IMR-90 (cell line): ENCODE data around the gene FSTL1. TPM values are rescaled to one million over a fixed set of nuclear protein-coding genes. Genes with fewer than 3 reads are reported as not detected.

Experiments
- ATAC-seq: fragments of 200-7000 bp; cut with Tn5 transposase; 2 replicates; pipeline ENCODE4 v1.9.1; 2020; ENCODE audit warnings: low read depth, mild to moderate bottlenecking, moderate library complexity
- BruUV-seq: library from RNA; stranded (reverse); fragments of 400-500 nt; replicated peaks from 2 replicates; lab custom pipeline; 2021; lab: Mats Ljungman, UMichigan
- CTCF ChIA-PET: fragments of 300-600 bp; formaldehyde crosslinking; extraction: SDS; loops from one replicate; lab custom pipeline; 2021; ENCODE audit warnings: antibody characterized with exemption; lab: Yijun Ruan, JAX
- POLR2A ChIA-PET: fragments of 300-600 bp; sonication (Branson Sonifier 250); formaldehyde crosslinking; loops from one replicate; lab custom pipeline; 2022; ENCODE audit warnings: antibody characterized with exemption; ENCODE audit not compliant: unreplicated experiment; lab: Charles Lee
- DNase-seq: peaks from one replicate; pipeline ENCODE4 v3.0.0; 2013
- H2AFZ ChIP-seq: replicated peaks from 2 replicates; pipeline ENCODE3; 2013; ENCODE audit warnings: low read length, mild to moderate bottlenecking; ENCODE audit not compliant: poor library complexity
- H2AK5ac ChIP-seq: 2 replicates; pipeline ENCODE4 v1.6.1; 2013; ENCODE audit warnings: low read depth, low read length, inconsistent platforms
- H2AK9ac ChIP-seq: replicated peaks from 2 replicates; pipeline ENCODE3; 2013; ENCODE audit warnings: mild to moderate bottlenecking, low read depth, low read length, moderate library complexity; ENCODE audit not compliant: poor library complexity
- H2BK120ac ChIP-seq: 2 replicates; pipeline ENCODE4 v1.6.1; 2013; ENCODE audit warnings: low read depth, low read length, inconsistent platforms
- H2BK15ac ChIP-seq: 3 replicates; pipeline ENCODE4 v1.6.1; 2013; ENCODE audit warnings: low read depth, low read length, inconsistent platforms
- H2BK20ac ChIP-seq: 2 replicates; pipeline ENCODE4 v1.6.1; 2013; ENCODE audit warnings: low read depth, mild to moderate bottlenecking, inconsistent platforms, low read length, moderate library complexity
- H2BK5ac ChIP-seq: 2 replicates; pipeline ENCODE4 v1.6.1; 2013; ENCODE audit warnings: mild to moderate bottlenecking, low read depth, low read length, inconsistent platforms; ENCODE audit not compliant: poor library complexity, severe bottlenecking
- H3K14ac ChIP-seq: replicated peaks from 2 replicates; pipeline ENCODE4 v1.6.1; 2013; ENCODE audit warnings: low read depth, low read length, inconsistent platforms
- H3K18ac ChIP-seq: 2 replicates; pipeline ENCODE4 v1.6.1; 2013; ENCODE audit warnings: low read depth, low read length, control low read depth
- H3K23ac ChIP-seq: 2 replicates; pipeline ENCODE4 v1.6.1; 2013; ENCODE audit warnings: low read depth, low read length, inconsistent platforms
- H3K27ac ChIP-seq: 2 replicates; pipeline ENCODE4 v1.5.1; 2013; ENCODE audit warnings: mild to moderate bottlenecking, control low read depth, low read length; ENCODE audit not compliant: insufficient read depth
- H3K27me3 ChIP-seq: 2 replicates; pipeline ENCODE4 v1.6.1; 2013; ENCODE audit warnings: low read length; ENCODE audit not compliant: control insufficient read depth, insufficient read depth
- H3K36me3 ChIP-seq: 2 replicates; pipeline ENCODE4 v1.6.1; 2013; ENCODE audit warnings: low read length, mixed read lengths; ENCODE audit not compliant: control insufficient read depth, insufficient read depth
- H3K4ac ChIP-seq: 2 replicates; pipeline ENCODE4 v1.6.1; 2013; ENCODE audit warnings: low read depth, low read length, inconsistent platforms
- H3K4me1 ChIP-seq: 2 replicates; pipeline ENCODE4 v1.6.1; 2013; ENCODE audit warnings: low read length, mixed read lengths; ENCODE audit not compliant: control insufficient read depth, insufficient read depth
- H3K4me2 ChIP-seq: 2 replicates; pipeline ENCODE4 v1.6.1; 2013; ENCODE audit warnings: low read depth, mild to moderate bottlenecking, control low read depth, low read length, moderate library complexity
- H3K4me3 ChIP-seq: 2 replicates; pipeline ENCODE4 v1.5.1; 2013; ENCODE audit warnings: low read depth, mild to moderate bottlenecking, control low read depth, low read length, moderate library complexity; ENCODE audit not compliant: insufficient read depth
- H3K56ac ChIP-seq: 2 replicates; pipeline ENCODE4 v1.6.1; 2013; ENCODE audit warnings: low read length, inconsistent platforms; ENCODE audit not compliant: insufficient read depth; ENCODE audit errors: extremely low read depth
- H3K79me1 ChIP-seq, 2 experiments: 2 replicates each; pipeline ENCODE4 v1.6.1; 2013; ENCODE audit warnings: low read length in 2 of 2, inconsistent platforms in 1 of 2, low read depth in 1 of 2
- H3K9ac ChIP-seq: 2 replicates; pipeline ENCODE4 v1.6.1; 2013; ENCODE audit warnings: low read depth, low read length, control low read depth
- H3K9me1 ChIP-seq: 2 replicates; pipeline ENCODE4 v1.6.1; 2013; ENCODE audit warnings: low read length, inconsistent platforms; ENCODE audit not compliant: insufficient read depth
- H3K9me3 ChIP-seq: 2 replicates; pipeline ENCODE4 v1.6.1; 2013; ENCODE audit warnings: low read length; ENCODE audit not compliant: control insufficient read depth, insufficient read depth
- H4K20me1 ChIP-seq: 2 replicates; pipeline ENCODE4 v1.6.1; 2013; ENCODE audit warnings: low read length, inconsistent platforms; ENCODE audit not compliant: insufficient read depth
- H4K5ac ChIP-seq: 2 replicates; pipeline ENCODE4 v1.6.1; 2013; ENCODE audit warnings: mild to moderate bottlenecking, low read depth, low read length, control low read depth
- H4K8ac ChIP-seq, 2 experiments: 2 replicates each; pipeline ENCODE4 v1.6.1; 2013; ENCODE audit warnings: low read depth in 2 of 2, low read length in 2 of 2, control low read depth in 1 of 2, inconsistent platforms in 1 of 2
- H4K91ac ChIP-seq: 2 replicates; pipeline ENCODE4 v1.6.1; 2013; ENCODE audit warnings: low read depth, low read length, inconsistent platforms; ENCODE audit not compliant: insufficient read depth
- BHLHE40 ChIP-seq: fragments of 150-350 bp; IDR thresholded peaks from 2 replicates; pipeline ENCODE4 v1.6.1; 2016; ENCODE audit warnings: mild to moderate bottlenecking, low read depth, low read length
- MAFK ChIP-seq: IDR thresholded peaks from 2 replicates; pipeline ENCODE4 v1.6.1; 2012; ENCODE audit warnings: low read depth, low read length, improper control_type of control experiment
- MXI1 ChIP-seq: IDR thresholded peaks from 2 replicates; pipeline ENCODE4 v1.6.1; 2012; ENCODE audit warnings: low read depth, mild to moderate bottlenecking, low read length, moderate library complexity, borderline replicate concordance
- NFE2L2 ChIP-seq: fragments of 150-350 bp; IDR thresholded peaks from 2 replicates; pipeline ENCODE4 v1.6.1; 2016; ENCODE audit warnings: low read depth, mild to moderate bottlenecking, low read length
- POLR2A ChIP-seq: IDR thresholded peaks from 2 replicates; pipeline ENCODE4 v1.6.1; 2012; ENCODE audit warnings: mild to moderate bottlenecking, low read depth, low read length
- RAD21 ChIP-seq: IDR thresholded peaks from 2 replicates; pipeline ENCODE4 v1.6.1; 2012; ENCODE audit warnings: low read length, improper control_type of control experiment
- WGBS, 2 experiments: methylation state at CpG; one replicate each; pipeline versions ENCODE4 v1.1.5 to v1.1.7; 2013; ENCODE audit warnings: missing lambda C conversion rate in 2 of 2; ENCODE audit not compliant: insufficient read length in 1 of 2; ENCODE audit errors: extremely low coverage in 2 of 2; 5-methylcytosine and 5-hydroxymethylcytosine counted together
- dilution Hi-C: fragments of 300-500 bp; cut with HindIII; formaldehyde crosslinking; loops from one replicate; pipeline ENCODE4 v1.14.3; 2018; ENCODE audit warnings: low sequenced_read_pairs; ENCODE audit not compliant: unreplicated experiment
- in situ Hi-C: fragments of 300-500 bp; cut with MboI; formaldehyde crosslinking; loops from 3 replicates; pipeline ENCODE4 v1.14.3; 2019; ENCODE audit warnings: low sequenced_read_pairs, inconsistent platforms, mixed read lengths
- intact Hi-C: fragments of 100-400 bp; cut with micrococcal nuclease; formaldehyde crosslinking; loops from 2 replicates; pipeline ENCODE4 v1.10.0; 2022
- polyA plus RNA-seq, 3 experiments: library from polyadenylated mRNA; depleted of rRNA; stranded (reverse); fragments of >200 nt; gene quantifications; 2 replicates each; pipeline ENCODE4 v1.2.3, GENCODE V29; 2012; ENCODE audit warnings: low replicate concordance in 1 of 3
- total RNA-seq: library from RNA; depleted of rRNA; stranded (reverse); fragments of >200 nt; gene quantifications from 2 replicates; pipeline ENCODE4 v1.2.3, GENCODE V29; 2012
- TF ChIP-seq, protein P1 (sequence below): fragments of 150-350 bp; IDR thresholded peaks from 2 replicates; pipeline ENCODE4 v1.6.1; 2017; ENCODE audit warnings: mild to moderate bottlenecking, antibody characterized with exemption, low read length, low read depth

The FSTL1 gene
- total and polyA plus RNA-seq, 2 of the 4 experiments (the other 2 are of a cell fraction) = 864 to 1,642 TPM

DNA sequence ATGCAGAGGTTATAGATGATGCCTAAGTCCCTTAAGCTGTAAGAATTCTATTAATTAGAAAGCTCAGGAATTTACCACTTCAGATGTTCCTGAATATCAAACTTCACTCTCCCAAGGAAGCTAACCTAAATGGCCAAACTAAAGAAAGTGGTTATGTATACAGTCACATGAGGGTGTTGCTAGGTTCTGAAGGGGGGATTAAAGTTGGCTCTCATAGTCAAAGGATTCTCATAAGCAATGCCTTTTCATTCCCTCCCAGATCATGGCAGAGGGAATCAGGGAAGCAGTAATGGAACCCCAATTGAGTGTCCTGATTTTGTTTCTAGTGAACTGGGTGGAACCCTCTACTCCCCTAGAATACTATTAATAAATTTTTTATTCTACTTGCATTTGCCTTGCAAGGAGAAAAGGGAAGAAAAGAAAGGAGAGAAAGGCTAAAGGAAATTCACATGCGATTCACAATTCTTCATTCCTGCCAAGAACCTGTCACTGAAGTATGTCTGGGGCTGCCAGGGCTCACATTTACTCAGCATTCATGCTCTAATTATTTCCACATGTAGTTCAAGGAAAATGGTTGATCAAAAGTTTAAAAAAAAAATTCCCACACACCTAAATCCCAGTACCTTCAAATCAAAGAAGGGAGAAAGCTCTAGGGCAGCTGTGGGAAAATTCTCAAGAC lies 25.1 kb downstream of the FSTL1 start (continued):
- TF ChIP-seq MXI1 (no peak), BHLHE40 (no peak), POLR2A (no peak)

DNA sequence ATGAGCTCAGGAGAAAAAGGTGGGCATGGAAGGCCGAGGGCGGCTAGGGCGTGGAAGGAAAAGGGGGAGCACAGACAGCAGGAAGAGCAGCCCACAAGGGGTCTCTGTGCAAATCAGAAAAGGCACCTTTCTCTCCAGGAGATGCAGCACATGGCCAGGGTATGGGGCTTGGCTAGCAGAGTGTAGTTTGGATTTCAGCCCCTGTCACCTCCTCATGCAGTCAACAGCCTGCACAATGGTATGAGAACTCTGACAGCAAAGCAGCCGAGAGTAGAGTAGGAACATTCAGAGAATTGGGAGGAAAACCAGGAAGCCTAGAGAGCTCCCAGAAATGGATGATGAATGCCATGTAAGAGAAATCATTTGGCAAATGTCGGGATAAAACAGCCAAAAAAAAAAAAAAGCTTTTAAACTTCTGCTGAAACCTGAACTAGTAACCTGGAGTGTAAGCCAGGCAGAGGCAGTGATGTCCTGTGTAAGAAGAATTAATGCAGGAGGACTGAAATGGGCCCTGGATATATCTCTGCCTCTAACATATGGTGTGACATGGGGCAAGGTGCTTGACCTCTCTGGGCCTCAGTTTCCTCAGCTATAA lies 25.7 kb downstream of the FSTL1 start:
- Histone ChIP-seq H3K56ac (no peak overlapping the region), H3K9ac (no peak overlapping the region), H4K20me1 (peaks cover 93% of the 10 kb centered on the region), H2AFZ (no peak overlapping the region), H2BK120ac (0 out of 2 replicates have a peak overlapping the region, but pooled peaks have one; percentile 40), H2BK5ac (peak overlapping the region; percentile 60), H3K27me3 (no peaks in the 10 kb centered on the region), H2BK20ac (no peak overlapping the region), H3K4me3 (no peak overlapping the region), H3K27ac (peak overlapping the region; percentile 48; the same call in 1 of the 2 replicates), H3K9me1 (peaks cover 60% of the 10 kb centered on the region), H3K23ac (0 out of 2 replicates have a peak overlapping the region, but pooled peaks have one; percentile 10), H4K91ac (no peak overlapping the region), H4K5ac (no peak overlapping the region), H3K14ac (peak overlapping the region; percentile 33; the same call in 1 of the 2 replicates), H2AK5ac (peak overlapping the region; percentile 25; the same call in 1 of the 2 replicates), H3K4me1 (peaks cover 58% of the 10 kb centered on the region), H2AK9ac (no peak overlapping the region), H3K9me3 (no peaks in the 10 kb centered on the region), H3K18ac (no peak overlapping the region), H2BK15ac (no peak overlapping the region), H3K36me3 (peaks cover 51% of the 10 kb centered on the region), H3K4ac (peak overlapping the region; percentile 39; the same call in 1 of the 2 replicates), H3K79me1 (peaks cover 65 to 96% of the 10 kb centered on the region in 2 experiments), H4K8ac (peak overlapping the region; percentile 19 to 23; a peak in 1 of 4 replicates), H3K4me2 (no peak overlapping the region)
- dilution Hi-C loops = no loop called here
- ATAC-seq (no peak), DNase-seq (no peak)
- ChIA-PET CTCF (interaction anchor here (1.0 to 1.3 kb wide), 2 partner anchors 8 to 18 kb away, joined by 3 to 7 read pairs; no protein-coding TSS in a partner anchor), POLR2A (no interaction called here)
- no TSS peak for BruUV-seq
- TF ChIP-seq POLR2A = no peak
- TF ChIP-seq MAFK = no peak
- no peak for TF ChIP-seq RAD21
- TF ChIP-seq NFE2L2 = no peak
- TF ChIP-seq, protein P1, sequence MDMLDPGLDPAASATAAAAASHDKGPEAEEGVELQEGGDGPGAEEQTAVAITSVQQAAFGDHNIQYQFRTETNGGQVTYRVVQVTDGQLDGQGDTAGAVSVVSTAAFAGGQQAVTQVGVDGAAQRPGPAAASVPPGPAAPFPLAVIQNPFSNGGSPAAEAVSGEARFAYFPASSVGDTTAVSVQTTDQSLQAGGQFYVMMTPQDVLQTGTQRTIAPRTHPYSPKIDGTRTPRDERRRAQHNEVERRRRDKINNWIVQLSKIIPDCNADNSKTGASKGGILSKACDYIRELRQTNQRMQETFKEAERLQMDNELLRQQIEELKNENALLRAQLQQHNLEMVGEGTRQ = no peak
- intact Hi-C loops = loop anchor here (10.0 kb wide), 1 partner anchor 370 kb away; no protein-coding TSS in a partner anchor
- no CpG with 5 or more reads among the region's 5 CpGs for WGBS, 2 experiments
- in situ Hi-C loops = loop anchor here (10.0 to 25.0 kb wide), 3 partner anchors 130 to 1062 kb away; no protein-coding TSS in a partner anchor
